Peyer's patch (tissue), 4 donors: ENCODE measurements around the gene TSPAN4. TPM values are rescaled to one million over a fixed set of nuclear protein-coding genes. Genes with fewer than 3 reads are reported as not detected.

Experiments
- DNase-seq, 3 donors: peaks; one replicate each; pipeline ENCODE4 v3.0.0-alpha.2; 2017 to 2019
- H3K27ac ChIP-seq, 4 donors: fragments of 200-600 bp; sonication (generic); one replicate each; pipeline ENCODE4 v1.5.1; 2016 to 2019
- H3K27me3 ChIP-seq, 2 donors: fragments of 200-600 bp; sonication (generic); one replicate each; pipeline ENCODE4 v1.5.1; 2019
- H3K36me3 ChIP-seq, 3 donors: fragments of 200-600 bp; sonication (generic); one replicate each; pipeline ENCODE4 v1.5.1; 2016 to 2019
- H3K4me1 ChIP-seq, 4 donors: fragments of 200-600 bp; sonication (generic); one replicate each; pipeline ENCODE4 v1.5.1; 2016 to 2019
- H3K4me3 ChIP-seq, 4 donors: fragments of 200-600 bp; sonication (generic); 1 replicate in 3 of 4; 2 replicates in 1 of 4; pipeline ENCODE4 v1.5.1; 2016 to 2019; ENCODE audit warnings: mild to moderate bottlenecking in 1 of 4
- H3K9me3 ChIP-seq, 4 donors: fragments of 200-600 bp; sonication (generic); one replicate each; pipeline ENCODE4 v1.5.1; 2016 to 2019; ENCODE audit warnings: mild to moderate bottlenecking in 1 of 4
- POLR2A ChIP-seq, 2 donors: fragments of 450-650 bp; IDR thresholded peaks; one replicate each; pipeline ENCODE4 v1.5.1; 2017; ENCODE audit warnings: antibody characterized with exemption in 2 of 2, mild to moderate bottlenecking in 2 of 2, moderate library complexity in 2 of 2
- total RNA-seq, 4 donors: library from RNA; depleted of rRNA; stranded (reverse); fragments of >200 nt; gene quantifications; one replicate each; pipeline ENCODE4 v1.1.0, GENCODE V29; 2016
- TF ChIP-seq, protein P1 (sequence below), 6 experiments: fragments of 450-650 bp in 4 of 6; fragments of 200-600 bp in 2 of 6; sonication (generic) in 1 of 6; IDR thresholded peaks; one replicate each; pipeline ENCODE4 v1.5.1; 2017 to 2019; ENCODE audit warnings: antibody characterized with exemption in 6 of 6, mild to moderate bottlenecking in 3 of 6, moderate library complexity in 1 of 6

TSPAN4 gene
- total RNA-seq, 4 donors from 2014 or later: 20.0 to 52.1 (median 38.4) TPM

DNA sequence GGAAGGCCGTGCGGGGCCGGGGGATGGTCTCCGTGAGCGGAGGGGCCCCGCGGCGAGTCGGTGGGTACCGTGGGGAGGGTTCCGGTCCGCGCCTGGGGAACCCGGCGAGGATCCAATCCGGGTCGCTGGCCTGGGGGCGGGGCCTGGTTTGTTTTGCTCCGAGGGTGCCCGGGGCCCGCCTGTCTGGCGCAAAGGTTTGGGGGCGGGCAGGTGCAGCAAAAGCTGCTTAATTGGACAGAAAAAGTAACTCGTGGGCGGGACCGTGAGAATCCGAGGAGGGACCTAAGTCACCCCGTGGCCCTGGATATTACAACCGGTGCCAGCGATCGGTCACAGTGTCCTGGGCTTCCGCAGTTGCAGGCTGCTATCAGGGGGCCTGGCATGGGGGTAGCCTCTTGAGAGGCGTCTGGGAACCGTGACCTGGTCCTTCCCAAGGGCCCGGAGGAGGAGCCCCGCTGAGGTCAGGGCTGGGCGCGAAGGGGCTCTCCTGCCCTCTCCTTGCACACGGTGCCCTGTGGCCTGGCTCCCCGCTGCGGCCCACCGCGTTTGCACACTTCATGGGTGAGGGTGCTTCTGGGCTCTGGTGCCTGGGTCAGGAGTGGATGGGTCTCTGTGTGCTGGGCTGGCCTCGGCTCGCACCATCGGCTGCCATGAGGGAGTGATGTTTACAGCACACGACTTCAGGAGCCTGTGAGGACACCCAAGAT lies 22.6 kb upstream of the TSPAN4 start:
- no peaks in the 10 kb centered on the region for H3K9me3 ChIP-seq
- H3K36me3 ChIP-seq: peaks cover 0 to 32% (median 0%) of the 10 kb centered on the region in 3 donors
- peak; percentile 96 to 98 (median 98) for DNase-seq
- H3K27ac ChIP-seq: peak overlapping the region; percentile 96 to 98 (median 96)
- peak; percentile 87 to 90 for TF ChIP-seq POLR2A (IDR thresholded peaks at IDR 0.05)
- TF ChIP-seq, protein P1, sequence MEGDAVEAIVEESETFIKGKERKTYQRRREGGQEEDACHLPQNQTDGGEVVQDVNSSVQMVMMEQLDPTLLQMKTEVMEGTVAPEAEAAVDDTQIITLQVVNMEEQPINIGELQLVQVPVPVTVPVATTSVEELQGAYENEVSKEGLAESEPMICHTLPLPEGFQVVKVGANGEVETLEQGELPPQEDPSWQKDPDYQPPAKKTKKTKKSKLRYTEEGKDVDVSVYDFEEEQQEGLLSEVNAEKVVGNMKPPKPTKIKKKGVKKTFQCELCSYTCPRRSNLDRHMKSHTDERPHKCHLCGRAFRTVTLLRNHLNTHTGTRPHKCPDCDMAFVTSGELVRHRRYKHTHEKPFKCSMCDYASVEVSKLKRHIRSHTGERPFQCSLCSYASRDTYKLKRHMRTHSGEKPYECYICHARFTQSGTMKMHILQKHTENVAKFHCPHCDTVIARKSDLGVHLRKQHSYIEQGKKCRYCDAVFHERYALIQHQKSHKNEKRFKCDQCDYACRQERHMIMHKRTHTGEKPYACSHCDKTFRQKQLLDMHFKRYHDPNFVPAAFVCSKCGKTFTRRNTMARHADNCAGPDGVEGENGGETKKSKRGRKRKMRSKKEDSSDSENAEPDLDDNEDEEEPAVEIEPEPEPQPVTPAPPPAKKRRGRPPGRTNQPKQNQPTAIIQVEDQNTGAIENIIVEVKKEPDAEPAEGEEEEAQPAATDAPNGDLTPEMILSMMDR (IDR thresholded peaks at IDR 0.05): no peak
- peaks cover 5 to 31% (median 18%) of the 10 kb centered on the region in 4 donors for H3K4me1 ChIP-seq
- H3K27me3 ChIP-seq: no peaks in the 10 kb centered on the region
- H3K4me3 ChIP-seq: peak overlapping the region; percentile 75 to 97 (median 80)

DNA sequence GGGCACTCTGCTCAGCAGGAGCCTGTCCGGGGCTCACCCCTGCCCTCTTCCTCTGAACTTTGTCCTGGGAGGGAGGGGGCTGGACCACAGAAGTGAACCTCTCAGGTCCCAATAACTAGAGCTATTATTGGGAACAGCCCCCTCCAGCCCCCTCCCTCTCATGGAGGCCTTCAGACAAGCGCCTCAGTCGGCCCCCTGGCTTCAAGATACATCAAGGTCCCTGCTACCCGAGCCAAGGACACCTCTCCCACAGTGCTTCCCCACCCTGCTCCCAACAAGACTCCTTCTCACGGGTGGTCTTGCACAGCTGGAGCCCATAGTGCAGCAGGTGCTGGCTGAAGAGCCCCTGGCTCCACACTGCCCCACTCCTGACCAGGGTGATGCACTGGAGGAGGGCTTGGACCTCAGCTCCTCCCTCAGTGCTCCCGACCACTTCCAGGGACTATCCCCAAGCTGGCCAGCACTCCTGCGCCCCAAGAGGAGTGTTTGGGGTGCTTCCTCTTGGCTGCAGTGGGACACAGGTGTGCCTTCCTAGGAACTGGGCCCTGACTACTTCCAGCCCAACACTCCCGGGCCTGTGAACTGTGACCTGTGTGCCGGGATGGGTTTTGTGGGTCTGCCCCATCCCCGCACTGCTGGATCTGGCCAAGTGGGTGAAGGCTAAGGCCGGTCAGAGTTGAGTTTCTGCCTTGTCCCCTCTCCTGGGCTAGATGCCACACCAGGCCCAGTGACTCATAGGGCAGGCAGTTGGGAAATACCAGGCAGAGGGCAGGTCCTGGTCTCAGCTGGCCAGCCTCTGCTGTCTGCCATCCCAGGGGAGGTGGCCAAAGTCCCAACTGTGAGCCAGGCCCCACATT lies 21.8 kb upstream of the TSPAN4 start:
- Histone ChIP-seq H3K9me3 (no peaks in the 10 kb centered on the region), H3K36me3 (peaks cover 0 to 38% (median 0%) of the 10 kb centered on the region in 3 donors), H3K27ac (peak overlapping the region; percentile 96 to 98 (median 96)), H3K27me3 (no peaks in the 10 kb centered on the region), H3K4me1 (peaks cover 7 to 39% (median 18%) of the 10 kb centered on the region in 4 donors), H3K4me3 (peak overlapping the region; percentile 75 to 97 (median 80))
- peak in 2 of 3 donors; percentile 86 to 88 for DNase-seq
- TF ChIP-seq, protein P1 (IDR thresholded peaks at IDR 0.05): peak in 2 of 6 experiments; percentile 7 to 14
- peak; percentile 56 to 57 for TF ChIP-seq POLR2A (IDR thresholded peaks at IDR 0.05)

DNA sequence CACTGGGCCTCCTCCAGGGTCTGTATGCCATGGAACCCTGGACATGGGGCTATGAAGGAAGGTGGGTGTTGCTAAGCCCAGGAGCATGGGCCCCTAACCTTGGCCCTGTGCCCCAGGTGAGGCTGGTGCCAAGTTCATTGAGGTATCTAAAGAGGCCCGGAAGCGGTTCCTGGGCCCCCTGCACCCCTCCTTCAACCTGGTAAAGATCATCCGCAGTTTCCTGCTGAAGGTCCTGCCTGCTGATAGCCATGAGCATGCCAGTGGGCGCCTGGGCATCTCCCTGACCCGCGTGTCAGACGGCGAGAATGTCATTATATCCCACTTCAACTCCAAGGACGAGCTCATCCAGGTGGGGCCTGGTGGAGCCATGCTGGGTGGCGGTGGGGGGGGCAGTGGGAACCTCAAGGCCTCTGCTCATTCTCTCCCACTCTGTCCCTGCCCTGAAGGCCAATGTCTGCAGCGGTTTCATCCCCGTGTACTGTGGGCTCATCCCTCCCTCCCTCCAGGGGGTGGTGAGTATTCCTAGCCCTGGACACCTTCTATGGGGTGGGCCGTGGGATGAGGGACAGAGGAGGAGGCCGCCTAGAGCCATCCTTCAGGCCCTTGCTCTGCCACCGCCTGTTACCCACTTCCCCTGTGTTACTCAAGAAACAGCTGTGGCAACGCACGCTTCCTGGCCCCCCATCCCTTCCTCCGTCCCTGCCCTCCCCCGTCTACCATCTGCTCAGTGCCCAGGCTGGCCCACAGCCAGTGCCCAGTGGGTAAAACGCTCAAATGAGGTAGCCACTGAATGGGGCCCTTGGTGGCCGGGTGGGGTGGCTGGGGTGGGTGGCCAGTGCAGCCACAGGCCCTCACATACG lies 20.9 kb upstream of the TSPAN4 start:
- TF ChIP-seq POLR2A (IDR thresholded peaks at IDR 0.05): no peak
- TF ChIP-seq, protein P1 (IDR thresholded peaks at IDR 0.05): no peak
- Histone ChIP-seq H3K27ac (peak overlapping the region in 3 of 4 donors; percentile 96 to 98 (median 97)), H3K36me3 (peaks cover 0 to 38% (median 0%) of the 10 kb centered on the region in 3 donors), H3K4me3 (peak overlapping the region in 2 of 4 donors; percentile 75 to 78), H3K4me1 (peaks cover 12 to 48% (median 22%) of the 10 kb centered on the region in 4 donors), H3K27me3 (no peaks in the 10 kb centered on the region), H3K9me3 (no peaks in the 10 kb centered on the region)
- DNase-seq: no peak

DNA sequence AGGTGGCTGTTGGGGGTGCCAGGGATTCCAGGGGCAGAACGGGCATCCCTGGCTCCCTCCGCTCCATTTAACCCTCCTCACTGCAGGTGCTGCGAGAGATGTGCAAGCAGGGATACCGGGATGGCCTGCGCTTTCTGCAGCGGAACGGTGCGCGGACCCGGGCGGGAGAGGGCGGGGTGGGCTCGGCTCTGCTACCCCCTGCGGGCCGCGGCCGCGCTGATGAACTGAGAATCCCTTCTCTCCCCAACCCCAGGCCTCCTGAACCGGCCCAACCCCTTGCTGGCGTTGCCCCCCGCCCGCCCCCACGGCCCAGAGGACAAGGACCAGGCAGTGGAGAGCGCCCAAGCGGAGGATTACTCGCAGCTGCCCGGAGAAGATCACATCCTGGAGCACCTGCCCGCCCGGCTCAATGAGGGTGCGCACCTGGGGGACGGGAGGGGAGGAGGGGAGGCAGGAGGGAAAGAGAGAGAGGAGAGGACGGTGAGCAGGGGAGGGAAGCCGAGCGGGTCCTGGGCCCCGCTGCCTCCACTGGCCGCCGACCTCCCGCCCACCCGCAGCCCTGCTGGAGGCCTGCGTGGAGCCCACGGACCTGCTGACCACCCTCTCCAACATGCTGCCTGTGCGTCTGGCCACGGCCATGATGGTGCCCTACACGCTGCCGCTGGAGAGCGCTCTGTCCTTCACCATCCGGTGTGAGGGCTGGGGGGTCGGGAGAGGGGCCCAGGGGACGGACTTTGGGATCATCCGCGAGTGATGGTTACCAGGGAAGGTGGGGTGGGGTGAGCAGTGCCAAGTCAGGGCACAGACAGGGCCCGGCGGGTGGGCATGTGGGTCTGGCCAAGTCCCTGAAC lies 19.0 kb upstream of the TSPAN4 start:
- Histone ChIP-seq H3K27me3 (peaks cover 0 to 3% of the 10 kb centered on the region in 2 donors), H3K4me1 (peaks cover 16 to 65% (median 32%) of the 10 kb centered on the region in 4 donors), H3K36me3 (peaks cover 0 to 38% (median 0%) of the 10 kb centered on the region in 3 donors), H3K27ac (no peak overlapping the region), H3K4me3 (no peak overlapping the region), H3K9me3 (no peaks in the 10 kb centered on the region)
- TF ChIP-seq, protein P1 (IDR thresholded peaks at IDR 0.05): no peak
- TF ChIP-seq POLR2A (IDR thresholded peaks at IDR 0.05): no peak
- DNase-seq: no peak
